Ascending aorta (tissue), 2 donors: ENCODE data around the gene DYNLRB2. TPM values are rescaled to one million over a fixed set of nuclear protein-coding genes. Genes with fewer than 3 reads are reported as not detected.

ENCODE experiments used
- DNase-seq, 2 donors: peaks; one replicate each; pipeline ENCODE4 v3.0.0-alpha.2; 2019; ENCODE audit warnings: low spot score in 2 of 2
- H3K27ac ChIP-seq, 2 donors: fragments of 200-600 bp; sonication (generic); one replicate each; pipeline ENCODE4 v1.5.1; 2016 to 2017; ENCODE audit warnings: mild to moderate bottlenecking in 1 of 2
- H3K27me3 ChIP-seq: fragments of 200-600 bp; sonication (generic); one replicate; pipeline ENCODE4 v1.5.1; 2017
- H3K36me3 ChIP-seq, 2 donors: fragments of 200-600 bp; sonication (generic); one replicate each; pipeline ENCODE4 v1.5.1; 2016
- H3K4me1 ChIP-seq, 2 donors: fragments of 200-600 bp; sonication (generic); one replicate each; pipeline ENCODE4 v1.5.1; 2016 to 2017; ENCODE audit warnings: mild to moderate bottlenecking in 1 of 2
- H3K4me3 ChIP-seq, 2 donors: fragments of 200-600 bp; sonication (generic); one replicate each; pipeline ENCODE4 v1.5.1; 2016 to 2017; ENCODE audit warnings: mild to moderate bottlenecking in 1 of 2
- H3K9me3 ChIP-seq, 2 donors: fragments of 200-600 bp; sonication (generic); one replicate each; pipeline ENCODE4 v1.5.1; 2016
- CTCF ChIP-seq, 3 experiments: fragments of 200-600 bp in 2 of 3; fragments of 450-650 bp in 1 of 3; sonication (generic) in 2 of 3; IDR thresholded peaks; one replicate each; pipeline ENCODE4 v1.5.1; 2016 to 2019; ENCODE audit warnings: antibody characterized with exemption in 3 of 3, mild to moderate bottlenecking in 1 of 3, moderate library complexity in 1 of 3
- intact Hi-C: fragments of 100-400 bp; cut with DNase I; formaldehyde crosslinking; loops from one replicate; pipeline ENCODE4 v1.15.1; 2023
- total RNA-seq: library from RNA; depleted of rRNA; stranded (reverse); fragments of >200 nt; gene quantifications from one replicate; pipeline ENCODE4 v1.1.0, GENCODE V29; 2016

Gene DYNLRB2
- total RNA-seq, 1 donor from 2014 or later, result not detected

GRCh38 chr16:80519189-80519588 is 21.6 kb upstream of the DYNLRB2 start:
- Histone ChIP-seq H3K4me1 (no peaks in the 10 kb centered on the region), H3K36me3 (no peaks in the 10 kb centered on the region), H3K9me3 (no peaks in the 10 kb centered on the region), H3K27ac (no peak overlapping the region), H3K4me3 (no peak overlapping the region), H3K27me3 (no peaks in the 10 kb centered on the region)
- no peak for DNase-seq
- no peak for TF ChIP-seq CTCF (IDR thresholded peaks at IDR 0.05)
- intact Hi-C loops, result no loop called here

- DNase-seq, result no peak
- H3K27ac ChIP-seq, result no peak overlapping the region
- H3K36me3 ChIP-seq, result no peaks in the 10 kb centered on the region
- no peaks in the 10 kb centered on the region for H3K4me1 ChIP-seq
- no peaks in the 10 kb centered on the region for H3K9me3 ChIP-seq
- no peaks in the 10 kb centered on the region for H3K27me3 ChIP-seq
- no peak for TF ChIP-seq CTCF (IDR thresholded peaks at IDR 0.05)
- no peak overlapping the region for H3K4me3 ChIP-seq
- intact Hi-C loops, result no loop called here
These were observed 15.4 kb upstream of the DYNLRB2 start for GRCh38 chr16:80525420-80525819.

GRCh38 chr16:80526418-80527061 is 14.3 kb upstream of the DYNLRB2 start:
- H3K27me3 ChIP-seq, result no peaks in the 10 kb centered on the region
- H3K27ac ChIP-seq, result no peak overlapping the region
- no peak for DNase-seq
- intact Hi-C loops, result no loop called here
- H3K9me3 ChIP-seq, result no peaks in the 10 kb centered on the region
- no peak overlapping the region for H3K4me3 ChIP-seq
- H3K36me3 ChIP-seq, result no peaks in the 10 kb centered on the region
- H3K4me1 ChIP-seq, result no peaks in the 10 kb centered on the region
- TF ChIP-seq CTCF (IDR thresholded peaks at IDR 0.05), result peak; percentile 55 to 87 (median 75)

GRCh38 chr16:80527297-80527696 is 13.5 kb upstream of the DYNLRB2 start:
- H3K27ac ChIP-seq, result no peak overlapping the region
- peak in 1 of 3 experiments; percentile 18 for TF ChIP-seq CTCF (IDR thresholded peaks at IDR 0.05)
- no peak for DNase-seq

GRCh38 chr16:80530479-80530878 is 10.3 kb upstream of the DYNLRB2 start:
- Histone ChIP-seq H3K4me3 (no peak overlapping the region), H3K27me3 (no peaks in the 10 kb centered on the region), H3K4me1 (no peaks in the 10 kb centered on the region), H3K9me3 (no peaks in the 10 kb centered on the region), H3K27ac (no peak overlapping the region), H3K36me3 (no peaks in the 10 kb centered on the region)
- no peak for TF ChIP-seq CTCF (IDR thresholded peaks at IDR 0.05)
- intact Hi-C loops, result no loop called here
- DNase-seq, result no peak

More at GRCh38 chr16:80527297-80527696, 13.5 kb upstream of the DYNLRB2 start:
- no peak overlapping the region for H3K4me3 ChIP-seq
- H3K36me3 ChIP-seq, result no peaks in the 10 kb centered on the region
- H3K4me1 ChIP-seq, result no peaks in the 10 kb centered on the region
- intact Hi-C loops, result no loop called here
- H3K9me3 ChIP-seq, result no peaks in the 10 kb centered on the region
- H3K27me3 ChIP-seq, result no peaks in the 10 kb centered on the region

GRCh38 chr16:80536238-80536637 is 4.6 kb upstream of the DYNLRB2 start:
- intact Hi-C loops, result no loop called here
- H3K9me3 ChIP-seq, result no peaks in the 10 kb centered on the region

More at GRCh38 chr16:80536238-80536637, 4.6 kb upstream of the DYNLRB2 start:
- Histone ChIP-seq H3K4me3 (no peak overlapping the region), H3K36me3 (no peaks in the 10 kb centered on the region), H3K27me3 (no peaks in the 10 kb centered on the region), H3K4me1 (no peaks in the 10 kb centered on the region), H3K27ac (no peak overlapping the region)
- no peak for DNase-seq
- TF ChIP-seq CTCF (IDR thresholded peaks at IDR 0.05), result no peak
